ENCODE data around the gene ANAPC4. TPM values are rescaled to one million over a fixed set of nuclear protein-coding genes. Genes with fewer than 3 reads are reported as not detected.

ANAPC4 gene
- total and polyA plus RNA-seq, 2 of the 8 experiments (the other 6 are each of a cell fraction or from before 2014, with no cell fraction given): 8.7 to 31.6 TPM

GRCh38 chr4:25452081-25452480 lies 75.0 kb downstream of the ANAPC4 start:
- Histone ChIP-seq H3K27me3 (replicated peaks in 1 of 4; ENCODE audit: control insufficient read depth in 3 of 4, extremely low read depth in 1 of 4, insufficient read depth in 3 of 4, low read length in 3 of 4) (no peaks in the 10 kb centered on the region), H3K79me1 (ENCODE audit: low read depth, low read length) (no peaks in the 10 kb centered on the region), H2BK5ac (ENCODE audit: low read depth, low read length) (no peak overlapping the region), H2BK15ac (ENCODE audit: low read length) (no peak overlapping the region), H3K56ac (replicated peaks; ENCODE audit: insufficient read length, low read depth, low read length) (no peak overlapping the region), H3K4me3 (ENCODE audit: extremely low read depth in 1 of 4, insufficient read depth in 2 of 4, low read depth in 3 of 4, low read length in 4 of 4) (no peak overlapping the region), H2BK120ac (replicated peaks; ENCODE audit: low read depth, low read length) (no peak overlapping the region), H2BK12ac (ENCODE audit: low read depth, low read length) (no peak overlapping the region), H2AK5ac (ENCODE audit: low read depth, low read length) (no peak overlapping the region), H4K5ac (ENCODE audit: insufficient read length, low read depth, low read length) (no peak overlapping the region), H4K91ac (replicated peaks; ENCODE audit: insufficient read length, low read length) (no peak overlapping the region), H3K9me3 (ENCODE audit: insufficient read depth in 2 of 2, low read depth in 1 of 2, low read length in 1 of 2) (no peaks in the 10 kb centered on the region), H3K4me1 (replicated peaks in 1 of 4; ENCODE audit: control insufficient read depth in 3 of 4, insufficient read depth in 4 of 4, low read length in 3 of 4) (peaks cover 0 to 5% (median 3%) of the 10 kb centered on the region in 4 experiments; a peak in 4 of 7 replicates), H3K4me2 (ENCODE audit: insufficient read depth in 1 of 2, low read depth in 2 of 2, low read length in 2 of 2) (no peak overlapping the region), H2AFZ (ENCODE audit: low read length) (no peak overlapping the region), H3K23me2 (ENCODE audit: low read depth, low read length) (no peaks in the 10 kb centered on the region), H3K36me3 (ENCODE audit: control insufficient read depth in 2 of 4, insufficient read depth in 4 of 4, low read length in 3 of 4) (no peaks in the 10 kb centered on the region), H3K4ac (replicated peaks; ENCODE audit: insufficient read length, low read depth, low read length) (no peak overlapping the region), H3K79me2 (ENCODE audit: control insufficient read depth in 1 of 2, insufficient read depth in 2 of 2, low read length in 2 of 2) (no peaks in the 10 kb centered on the region), H3K9ac (replicated peaks in 1 of 4; ENCODE audit: extremely low read depth in 1 of 4, low read depth in 3 of 4, low read length in 3 of 4) (no peak overlapping the region), H4K20me1 (replicated peaks in 1 of 2; ENCODE audit: control insufficient read depth in 1 of 2, insufficient read depth in 2 of 2, low read length in 2 of 2) (no peaks in the 10 kb centered on the region), H3K18ac (ENCODE audit: extremely low read depth, low read length) (no peak overlapping the region), H2BK20ac (ENCODE audit: low read length) (no peak overlapping the region), H3K23ac (ENCODE audit: insufficient read length) (no peak overlapping the region), H4K8ac (ENCODE audit: extremely low read depth, insufficient read depth, low read length) (no peak overlapping the region), H3K27ac (ENCODE audit: low read depth, low read length) (no peak overlapping the region), H3K14ac (ENCODE audit: insufficient read length) (no peak overlapping the region)
- 86% methylated on average over 7 of the region's 7 CpGs; no CpG with 5 or more reads in 1 of the 2 experiments for WGBS, 2 experiments (ENCODE audit: extremely low coverage in 1 of 2, insufficient coverage in 1 of 2, insufficient read length in 1 of 2, insufficient replicate concordance in 2 of 2, low coverage in 1 of 2, low lambda C conversion rate in 2 of 2, missing lambda C conversion rate in 1 of 2)
- ChIA-PET POLR2A (ENCODE audit: partially characterized antibody) (no interaction called here), CTCF (ENCODE audit: partially characterized antibody) (interaction anchor here (0.6 kb wide), 1 partner anchor 85 kb away, joined by 4 read pairs; no protein-coding TSS in a partner anchor)
- DNase-seq (ENCODE audit: low read depth in 1 of 2, low spot score in 2 of 2) (no peak), FAIRE-seq (no peak)
- TF ChIP-seq CTCF (IDR thresholded peaks at IDR 0.05; ENCODE audit: control extremely low read depth in 1 of 3, insufficient read depth in 1 of 3, low read depth in 1 of 3, low read length in 3 of 3): no peak
- TF ChIP-seq RNF2 (IDR thresholded peaks at IDR 0.05; ENCODE audit: borderline replicate concordance, low read depth, low read length, missing control alignments, poor library complexity, severe bottlenecking): no peak
- TF ChIP-seq MAX (IDR thresholded peaks at IDR 0.05): no peak
- no peak for TF ChIP-seq YY1 (IDR thresholded peaks at IDR 0.05; ENCODE audit: low read depth, low read length)

All from H1 (cell line).